H9 (cell line): ENCODE data around the gene GLOD4. TPM values are rescaled to one million over a fixed set of nuclear protein-coding genes. Genes with fewer than 3 reads are reported as not detected.

ENCODE experiments used
- DNase-seq: peaks from one replicate; pipeline ENCODE4 v3.0.0-alpha.2; 2017
- H2AFZ ChIP-seq: one replicate; pipeline ENCODE4 v1.6.1; 2013; ENCODE audit warnings: mild to moderate bottlenecking, low read length, control low read depth, moderate library complexity
- H2AK5ac ChIP-seq: 2 replicates; pipeline ENCODE4 v1.6.1; 2013; ENCODE audit warnings: low read length, control low read depth, mixed read lengths; ENCODE audit not compliant: insufficient read length
- H2BK120ac ChIP-seq: one replicate; pipeline ENCODE4 v1.6.1; 2013; ENCODE audit warnings: low read depth, mild to moderate bottlenecking, low read length, control low read depth, inconsistent platforms; ENCODE audit not compliant: poor library complexity, severe bottlenecking
- H2BK12ac ChIP-seq: 2 replicates; pipeline ENCODE4 v1.6.1; 2013; ENCODE audit warnings: low read length, control low read depth, mixed read lengths, low read depth; ENCODE audit not compliant: insufficient read length
- H2BK15ac ChIP-seq: 2 replicates; pipeline ENCODE4 v1.6.1; 2013; ENCODE audit warnings: low read depth, low read length, control low read depth
- H2BK20ac ChIP-seq: one replicate; pipeline ENCODE4 v1.6.1; 2013; ENCODE audit warnings: low read depth, mild to moderate bottlenecking, low read length, control low read depth, inconsistent platforms; ENCODE audit not compliant: poor library complexity, severe bottlenecking
- H2BK5ac ChIP-seq: 2 replicates; pipeline ENCODE4 v1.6.1; 2013; ENCODE audit warnings: low read length, control low read depth, mixed read lengths; ENCODE audit not compliant: insufficient read length
- H3K14ac ChIP-seq: 2 replicates; pipeline ENCODE4 v1.6.1; 2013; ENCODE audit warnings: low read length, control low read depth; ENCODE audit not compliant: insufficient read depth
- H3K18ac ChIP-seq: 2 replicates; pipeline ENCODE4 v1.6.1; 2013; ENCODE audit warnings: low read depth, mild to moderate bottlenecking, mixed read lengths, low read length, control low read depth; ENCODE audit not compliant: insufficient read length
- H3K23ac ChIP-seq: 2 replicates; pipeline ENCODE4 v1.6.1; 2013; ENCODE audit warnings: low read length, control low read depth, mixed read lengths, low read depth; ENCODE audit not compliant: insufficient read length
- H3K23me2 ChIP-seq: 2 replicates; pipeline ENCODE4 v1.6.1; 2013; ENCODE audit warnings: low read depth, mild to moderate bottlenecking, mixed read lengths, low read length, control low read depth; ENCODE audit not compliant: insufficient read length, poor library complexity, severe bottlenecking
- H3K27ac ChIP-seq: 2 replicates; pipeline ENCODE4 v1.5.1; 2013; ENCODE audit warnings: low read length, control low read depth, mixed read lengths, low read depth; ENCODE audit not compliant: insufficient read length
- H3K27me3 ChIP-seq: 2 replicates; pipeline ENCODE4 v1.6.1; 2013; ENCODE audit warnings: low read length, control low read depth, inconsistent platforms; ENCODE audit not compliant: insufficient read depth
- H3K4ac ChIP-seq: 2 replicates; pipeline ENCODE4 v1.6.1; 2013; ENCODE audit warnings: low read depth, mild to moderate bottlenecking, control low read depth, inconsistent platforms, low read length, moderate library complexity
- H3K4me1 ChIP-seq: 2 replicates; pipeline ENCODE4 v1.6.1; 2013; ENCODE audit warnings: low read length, control low read depth, inconsistent platforms; ENCODE audit not compliant: insufficient read depth
- H3K4me2 ChIP-seq: 2 replicates; pipeline ENCODE4 v1.6.1; 2013; ENCODE audit warnings: low read length, control low read depth, mixed read lengths; ENCODE audit not compliant: insufficient read length, insufficient read depth
- H3K56ac ChIP-seq: 2 replicates; pipeline ENCODE4 v1.6.1; 2013; ENCODE audit warnings: low read depth, mild to moderate bottlenecking, mixed read lengths, low read length, control low read depth; ENCODE audit not compliant: insufficient read length
- H3K79me1 ChIP-seq: 2 replicates; pipeline ENCODE4 v1.6.1; 2013; ENCODE audit warnings: low read depth, mild to moderate bottlenecking, moderate library complexity, low read length, control low read depth, inconsistent platforms; ENCODE audit not compliant: insufficient read depth, poor library complexity, severe bottlenecking
- H3K79me2 ChIP-seq: 2 replicates; pipeline ENCODE4 v1.6.1; 2013; ENCODE audit warnings: low read length, control low read depth, inconsistent platforms; ENCODE audit not compliant: insufficient read depth
- H3K9ac ChIP-seq: 2 replicates; pipeline ENCODE4 v1.6.1; 2013; ENCODE audit warnings: low read length, control low read depth, mixed read lengths; ENCODE audit not compliant: insufficient read length; ENCODE audit errors: extremely low read depth
- H3K9me3 ChIP-seq: one replicate; pipeline ENCODE4 v1.6.1; 2013; ENCODE audit warnings: low read depth, low read length, inconsistent platforms; ENCODE audit not compliant: control insufficient read depth
- H3T11ph ChIP-seq: one replicate; pipeline ENCODE4 v1.6.1; 2013; ENCODE audit warnings: mild to moderate bottlenecking, low read length, control low read depth, inconsistent platforms
- H4K20me1 ChIP-seq: one replicate; pipeline ENCODE4 v1.6.1; 2013; ENCODE audit not compliant: control insufficient read depth, insufficient read length, insufficient read depth
- H4K5ac ChIP-seq: 2 replicates; pipeline ENCODE4 v1.6.1; 2013; ENCODE audit warnings: low read depth, mild to moderate bottlenecking, mixed read lengths, low read length, control low read depth; ENCODE audit not compliant: insufficient read length
- H4K8ac ChIP-seq: replicated peaks from 2 replicates; pipeline ENCODE4 v1.6.1; 2013; ENCODE audit warnings: low read length, control low read depth, mixed read lengths, low read depth; ENCODE audit not compliant: insufficient read length
- H4K91ac ChIP-seq: 2 replicates; pipeline ENCODE4 v1.6.1; 2013; ENCODE audit warnings: low read depth, mild to moderate bottlenecking, moderate library complexity, mixed read lengths, low read length, control low read depth; ENCODE audit not compliant: insufficient read length
- H3K27ac Mint-ChIP-seq, 3 experiments: 2 replicates in 2 of 3; 3 replicates in 1 of 3; pipeline ENCODE4 v1.8.0; 2020 to 2021; ENCODE audit warnings: mixed read lengths in 3 of 3, mild to moderate bottlenecking in 1 of 3, moderate library complexity in 1 of 3
- H3K27me3 Mint-ChIP-seq: 2 replicates; pipeline ENCODE4 v1.8.0; 2021; ENCODE audit warnings: low read depth, mild to moderate bottlenecking, moderate library complexity, mixed read lengths
- H3K36me3 Mint-ChIP-seq, 3 experiments: 2 replicates in 2 of 3; 3 replicates in 1 of 3; pipeline ENCODE4 v1.8.0; 2020 to 2021; ENCODE audit warnings: low read depth in 3 of 3, mixed read lengths in 3 of 3; ENCODE audit not compliant: insufficient read depth in 1 of 3
- H3K4me1 Mint-ChIP-seq, 2 experiments: 2 replicates each; pipeline ENCODE4 v1.8.0; 2020; ENCODE audit warnings: mixed read lengths in 2 of 2
- H3K4me3 Mint-ChIP-seq, 2 experiments: 2 replicates in 1 of 2; 3 replicates in 1 of 2; pipeline ENCODE4 v1.8.0; 2020 to 2021; ENCODE audit warnings: mild to moderate bottlenecking in 2 of 2, mixed read lengths in 2 of 2, moderate library complexity in 1 of 2
- H3K9me3 Mint-ChIP-seq, 2 experiments: 2 replicates in 1 of 2; 3 replicates in 1 of 2; pipeline ENCODE4 v1.8.0; 2020; ENCODE audit warnings: mild to moderate bottlenecking in 2 of 2, mixed read lengths in 2 of 2, moderate library complexity in 1 of 2
- WGBS: extraction: QIAGEN DNeasy Blood & Tissue Kit; methylation state at CpG from one replicate; pipeline ENCODE4 v1.1.7; 2013; ENCODE audit warnings: missing lambda C conversion rate, low lambda C conversion rate, mixed read lengths; ENCODE audit not compliant: insufficient read length; ENCODE audit errors: extremely low coverage; 5-methylcytosine and 5-hydroxymethylcytosine counted together
- total RNA-seq: library from RNA; stranded (reverse); gene quantifications from 2 replicates; pipeline ENCODE4 v1.2.1, GENCODE V29; 2021
- TF ChIP-seq, protein P1 (sequence below): fragments of 200-600 bp; sonication (generic); conservative IDR thresholded peaks from 3 replicates; pipeline ENCODE4 v1.8.0; 2021; ENCODE audit warnings: antibody characterized with exemption, mild to moderate bottlenecking

GLOD4 gene
- total RNA-seq, 1 experiment from 2014 or later = 106 TPM

DNA sequence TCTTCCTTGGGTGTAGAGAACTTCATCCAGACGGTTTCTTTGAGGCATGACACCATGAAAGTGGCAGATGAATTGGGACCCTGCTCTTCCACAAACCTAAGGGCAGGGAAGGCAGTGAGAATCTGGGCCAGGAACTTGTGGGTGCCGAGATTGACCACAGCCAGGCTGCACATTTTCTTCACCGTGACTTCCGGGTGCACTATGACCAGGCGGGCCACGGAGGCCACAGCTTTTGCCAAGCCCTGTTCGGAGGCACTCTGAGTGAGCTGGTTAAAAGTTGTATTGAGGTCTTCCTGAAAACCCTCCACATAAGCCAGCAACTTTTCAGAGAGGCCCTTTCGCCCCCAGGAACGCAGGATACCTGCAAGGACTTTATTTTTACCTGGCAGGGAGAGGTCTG lies 35.9 kb downstream of the GLOD4 start:
- H3K4me3 Mint-ChIP-seq = no peak overlapping the region
- Histone ChIP-seq H3K23me2 (peaks cover under 1% of the 10 kb centered on the region), H3K9me3 (no peaks in the 10 kb centered on the region), H4K91ac (no peak overlapping the region), H2AFZ (no peak overlapping the region), H4K20me1 (peaks cover 5% of the 10 kb centered on the region), H2BK5ac (no peak overlapping the region), H3K27me3 (no peaks in the 10 kb centered on the region), H3K9ac (no peak overlapping the region), H2AK5ac (no peak overlapping the region), H3T11ph (no peak overlapping the region), H4K8ac (no peak overlapping the region), H3K18ac (no peak overlapping the region), H3K56ac (no peak overlapping the region), H3K14ac (no peak overlapping the region), H2BK12ac (no peak overlapping the region), H3K79me1 (peaks cover 3% of the 10 kb centered on the region), H3K23ac (no peak overlapping the region), H2BK20ac (no peak overlapping the region), H2BK120ac (no peak overlapping the region), H3K79me2 (peaks cover 9% of the 10 kb centered on the region; the same call in 1 of the 2 replicates), H3K4ac (no peak overlapping the region), H3K4me2 (no peak overlapping the region), H2BK15ac (no peak overlapping the region), H4K5ac (no peak overlapping the region), H3K27ac (no peak overlapping the region), H3K4me1 (no peaks in the 10 kb centered on the region)
- H3K27me3 Mint-ChIP-seq = no peaks in the 10 kb centered on the region
- no CpG with 5 or more reads among the region's 9 CpGs for WGBS
- TF ChIP-seq, protein P1, sequence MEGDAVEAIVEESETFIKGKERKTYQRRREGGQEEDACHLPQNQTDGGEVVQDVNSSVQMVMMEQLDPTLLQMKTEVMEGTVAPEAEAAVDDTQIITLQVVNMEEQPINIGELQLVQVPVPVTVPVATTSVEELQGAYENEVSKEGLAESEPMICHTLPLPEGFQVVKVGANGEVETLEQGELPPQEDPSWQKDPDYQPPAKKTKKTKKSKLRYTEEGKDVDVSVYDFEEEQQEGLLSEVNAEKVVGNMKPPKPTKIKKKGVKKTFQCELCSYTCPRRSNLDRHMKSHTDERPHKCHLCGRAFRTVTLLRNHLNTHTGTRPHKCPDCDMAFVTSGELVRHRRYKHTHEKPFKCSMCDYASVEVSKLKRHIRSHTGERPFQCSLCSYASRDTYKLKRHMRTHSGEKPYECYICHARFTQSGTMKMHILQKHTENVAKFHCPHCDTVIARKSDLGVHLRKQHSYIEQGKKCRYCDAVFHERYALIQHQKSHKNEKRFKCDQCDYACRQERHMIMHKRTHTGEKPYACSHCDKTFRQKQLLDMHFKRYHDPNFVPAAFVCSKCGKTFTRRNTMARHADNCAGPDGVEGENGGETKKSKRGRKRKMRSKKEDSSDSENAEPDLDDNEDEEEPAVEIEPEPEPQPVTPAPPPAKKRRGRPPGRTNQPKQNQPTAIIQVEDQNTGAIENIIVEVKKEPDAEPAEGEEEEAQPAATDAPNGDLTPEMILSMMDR = no peak
- H3K36me3 Mint-ChIP-seq = peaks cover 68 to 96% (median 89%) of the 10 kb centered on the region in 3 experiments
- no peak for DNase-seq
- H3K4me1 Mint-ChIP-seq = peaks cover 8 to 10% of the 10 kb centered on the region in 2 experiments
- no peak overlapping the region; a peak in 1 of 7 replicates for H3K27ac Mint-ChIP-seq
- peaks cover 15 to 23% of the 10 kb centered on the region in 2 experiments for H3K9me3 Mint-ChIP-seq
